ENCODE measurements around the gene HPS5.

GRCh38 chr11:18332302-18332701 is 10.4 kb upstream of the HPS5 start:
- no peak for TF ChIP-seq CTCF (conservative IDR thresholded peaks at IDR 0.05 in 1 of 2, IDR thresholded peaks at IDR 0.05 in 1 of 2; ENCODE audit: extremely low read depth in 1 of 2, insufficient read depth in 1 of 2, low read depth in 1 of 2, low read length in 2 of 2)
- TF ChIP-seq EZH2 (IDR thresholded peaks at IDR 0.05; ENCODE audit: borderline replicate concordance, low read length), result no peak
